NCI-H82 treated with DMSO at 0.1 percent for 48 hours (cell line): ENCODE measurements around the gene RNF130.

ENCODE experiments used
- DNase-seq: peaks from one replicate; lab custom pipeline; 2025; ENCODE audit not compliant: unreplicated experiment; lab: John Stamatoyannopoulos, UW

Gene RNF130

GRCh38 chr5:179920175-179920574 lies 151.4 kb downstream of the RNF130 start:
- DNase-seq, result no peak

GRCh38 chr5:179919487-179920060 lies 152.0 kb downstream of the RNF130 start:
- no peak for DNase-seq

DNA sequence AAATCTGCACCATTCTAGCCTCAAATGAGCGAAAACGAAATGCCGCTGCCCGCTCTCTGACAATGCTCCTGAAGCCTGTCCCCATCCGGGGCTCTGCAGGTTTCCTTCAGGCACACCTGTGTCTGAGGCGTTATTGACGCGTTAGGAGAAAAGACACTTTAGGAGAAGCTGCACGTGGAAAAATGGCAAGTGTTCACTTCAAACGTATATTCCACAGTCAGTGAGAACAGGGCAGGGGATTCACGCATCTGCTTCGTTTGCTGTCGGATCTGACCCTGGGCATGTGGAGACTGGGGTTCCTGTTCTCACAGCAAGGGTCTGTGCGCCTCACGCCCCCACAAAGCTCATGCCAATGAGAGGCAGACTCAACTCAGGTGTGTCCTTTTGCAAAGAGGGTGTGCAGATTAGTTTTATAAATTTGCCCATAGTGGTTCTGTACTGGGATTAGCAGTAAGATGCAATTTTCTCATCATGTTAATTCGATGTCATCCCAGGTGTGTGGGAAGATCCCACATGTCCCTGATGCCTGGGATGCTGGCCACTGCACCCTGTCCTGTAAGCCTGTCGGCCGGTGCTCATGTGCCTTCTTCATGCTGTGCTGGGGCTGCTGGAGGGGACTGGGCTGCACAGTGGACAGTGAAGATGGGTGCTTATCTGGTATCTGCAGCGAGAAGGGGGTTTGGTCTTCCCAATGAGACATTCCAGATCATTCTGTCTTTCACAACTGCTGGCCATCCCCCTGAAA lies 152.6 kb downstream of the RNF130 start:
- DNase-seq, result no peak

DNA sequence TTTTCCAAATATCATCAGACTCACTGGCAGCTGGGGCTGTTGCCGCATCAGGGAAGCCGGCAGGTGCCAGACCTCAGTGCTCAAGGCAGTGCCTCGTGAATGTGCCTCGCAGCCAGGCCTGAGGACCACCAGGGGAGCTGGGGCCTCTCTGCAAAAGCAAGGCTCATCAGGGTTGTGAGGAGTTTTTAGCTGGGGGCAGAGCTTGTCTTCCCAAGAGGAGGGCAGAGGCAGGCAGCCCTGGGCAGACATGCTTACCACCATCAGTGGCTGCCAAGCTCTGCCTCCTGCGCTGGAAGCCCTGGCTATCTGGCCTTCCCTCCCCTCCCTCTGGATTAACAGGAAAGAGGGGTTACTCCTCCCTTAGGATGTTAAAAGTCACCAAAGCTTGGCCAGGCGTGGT lies 155.0 kb downstream of the RNF130 start:
- DNase-seq, result no peak

DNA sequence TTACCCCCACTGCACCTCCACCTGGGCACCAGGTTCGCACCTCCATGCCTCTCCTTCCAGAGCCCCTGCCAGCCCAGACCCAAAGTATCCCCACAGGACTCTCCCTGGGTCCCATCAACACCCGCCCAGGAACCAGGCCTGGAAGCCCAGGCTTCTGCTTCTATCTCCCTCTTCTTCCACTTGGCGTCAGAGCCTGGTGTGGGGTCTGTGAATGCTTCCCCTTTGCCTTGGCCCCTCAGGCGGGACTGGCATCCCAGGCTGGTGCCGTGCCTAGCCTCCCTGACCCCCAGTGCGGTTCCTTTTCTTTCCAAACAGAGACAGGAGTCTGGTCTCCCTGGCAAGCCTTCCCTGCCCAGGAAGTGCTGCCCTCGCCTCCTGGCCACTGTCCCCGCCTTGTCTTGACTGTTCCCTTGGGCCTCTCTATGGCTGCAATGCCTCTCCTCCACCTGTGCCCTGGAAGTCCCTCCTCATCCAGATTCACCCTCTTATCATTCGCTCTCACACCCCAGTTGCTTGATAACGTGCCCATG lies 156.1 kb downstream of the RNF130 start:
- DNase-seq, result no peak

DNA sequence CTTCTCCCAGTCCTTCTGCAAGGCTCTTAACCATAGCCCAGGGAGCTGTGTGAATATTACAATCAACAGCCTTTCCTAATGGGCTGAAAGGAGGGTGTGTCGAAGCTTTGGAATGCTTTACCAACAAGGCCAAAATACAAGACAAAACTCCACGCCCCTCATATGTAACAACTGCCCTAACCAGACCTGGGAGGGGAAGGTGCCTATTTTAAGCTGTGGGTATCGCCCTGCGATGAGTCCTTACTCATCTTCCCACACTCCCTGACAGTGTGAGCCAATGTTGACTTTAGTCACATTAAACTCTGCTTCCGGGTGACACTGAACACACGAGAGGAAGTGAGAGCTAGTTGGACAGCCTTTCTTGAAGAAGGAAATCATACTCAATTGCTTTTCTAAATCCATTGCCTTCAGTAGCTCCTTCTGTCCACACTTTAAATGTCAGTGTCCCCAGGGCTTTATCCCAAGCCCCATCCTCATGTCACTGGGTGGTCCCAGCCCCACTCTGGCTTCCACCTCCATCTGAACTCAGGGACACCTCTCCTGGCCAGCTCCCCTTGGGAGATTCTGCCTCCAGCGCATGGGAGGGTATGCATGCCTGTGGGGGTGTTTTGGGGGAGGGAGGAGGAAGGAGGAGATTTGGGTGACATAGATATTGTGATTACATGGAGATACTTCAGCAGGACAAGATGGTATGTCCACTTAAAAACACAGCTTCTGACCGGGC lies 157.4 kb downstream of the RNF130 start:
- DNase-seq, result no peak

- no peak for DNase-seq
Measured at GRCh38 chr5:179913461-179913860, 158.1 kb downstream of the RNF130 start.

DNA sequence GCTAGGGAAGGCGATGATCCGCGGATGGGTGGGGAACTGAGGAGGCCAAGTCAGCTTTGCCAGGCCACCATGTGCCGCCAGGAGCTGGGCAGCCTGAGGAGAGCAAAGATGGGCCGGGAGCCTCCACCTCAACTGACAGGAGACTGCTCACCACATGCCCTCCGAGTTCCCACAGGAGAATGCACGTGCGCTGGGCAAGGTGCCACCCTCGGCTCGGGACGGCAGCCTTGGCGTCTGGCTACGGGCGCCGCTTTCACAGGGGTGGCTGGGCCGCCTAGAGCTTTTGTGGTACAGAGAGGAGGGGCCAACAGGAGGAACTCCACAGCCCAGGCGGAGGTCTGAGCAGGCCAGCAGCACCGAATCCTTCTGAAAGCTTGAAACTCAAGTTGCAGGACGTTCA lies 158.6 kb downstream of the RNF130 start:
- DNase-seq, result no peak

GRCh38 chr5:179912386-179912785 lies 159.2 kb downstream of the RNF130 start:
- DNase-seq, result no peak

GRCh38 chr5:179909224-179909623 lies 162.3 kb downstream of the RNF130 start:
- no peak for DNase-seq

DNA sequence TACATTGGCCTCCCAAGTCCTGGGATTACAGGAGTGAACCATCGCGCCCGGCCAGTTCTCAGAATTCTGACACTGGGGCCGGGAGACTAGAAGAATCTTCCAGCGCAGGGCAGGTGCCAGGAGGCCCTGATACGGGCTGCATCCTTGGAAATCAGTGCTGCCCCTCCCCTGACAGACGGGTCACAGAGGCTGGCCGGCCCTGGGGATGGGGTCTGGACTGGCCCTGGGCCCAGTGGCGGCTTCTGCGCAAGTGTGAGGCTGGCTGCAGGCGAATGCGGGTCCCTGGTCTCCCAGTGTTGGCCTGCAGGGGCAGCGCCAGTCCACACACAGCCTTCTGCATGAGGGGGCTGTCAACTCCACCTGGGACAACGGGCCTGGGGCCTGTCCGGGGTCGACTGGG lies 163.0 kb downstream of the RNF130 start:
- no peak for DNase-seq

DNA sequence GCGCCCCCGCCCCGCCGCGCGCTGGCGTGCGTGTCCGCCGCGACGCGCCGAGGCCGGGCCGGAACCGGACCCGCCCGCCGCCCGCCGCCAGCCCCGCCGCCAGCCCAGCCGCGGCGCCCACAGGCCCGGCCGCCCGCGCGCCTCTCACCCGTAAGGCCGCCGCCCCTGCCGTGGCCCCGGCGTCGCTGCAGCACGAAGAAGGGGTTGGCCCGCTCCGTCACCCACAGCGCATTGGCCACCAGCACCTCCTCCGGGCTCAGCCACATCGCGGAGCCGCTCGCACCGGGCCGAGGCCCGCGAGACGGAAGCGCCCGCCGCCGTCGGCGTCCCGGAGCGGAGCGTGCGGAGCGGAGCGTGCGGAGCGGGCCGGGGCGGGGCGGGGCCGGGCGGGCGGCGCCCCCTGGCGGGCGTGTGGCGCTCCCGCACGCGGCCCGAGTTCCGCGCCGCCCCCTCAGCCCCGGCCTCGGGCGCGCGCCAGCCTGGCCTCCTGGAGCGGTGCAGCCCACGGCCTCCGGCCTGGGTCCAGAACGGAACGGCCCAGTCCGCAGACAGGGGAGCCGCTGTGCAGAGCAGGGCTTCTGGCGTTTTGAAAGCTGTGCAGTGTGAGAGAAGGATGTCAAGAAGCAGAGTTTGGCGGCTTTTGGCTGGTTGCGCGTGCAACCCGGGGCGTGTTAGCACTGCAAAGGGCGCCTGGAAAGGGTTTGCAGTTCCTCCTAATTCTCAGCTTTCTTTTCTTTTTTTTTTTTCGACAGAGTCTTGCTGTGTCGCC lies 163.8 kb downstream of the RNF130 start, which contains the start of gene TBC1D9B:
TSS of gene TBC1D9B (minus strand) at position 342 of the 769 bp plus-strand sequence. CDS start at position 266, 76 bp downstream.
- peak; percentile 5 for DNase-seq

DNA sequence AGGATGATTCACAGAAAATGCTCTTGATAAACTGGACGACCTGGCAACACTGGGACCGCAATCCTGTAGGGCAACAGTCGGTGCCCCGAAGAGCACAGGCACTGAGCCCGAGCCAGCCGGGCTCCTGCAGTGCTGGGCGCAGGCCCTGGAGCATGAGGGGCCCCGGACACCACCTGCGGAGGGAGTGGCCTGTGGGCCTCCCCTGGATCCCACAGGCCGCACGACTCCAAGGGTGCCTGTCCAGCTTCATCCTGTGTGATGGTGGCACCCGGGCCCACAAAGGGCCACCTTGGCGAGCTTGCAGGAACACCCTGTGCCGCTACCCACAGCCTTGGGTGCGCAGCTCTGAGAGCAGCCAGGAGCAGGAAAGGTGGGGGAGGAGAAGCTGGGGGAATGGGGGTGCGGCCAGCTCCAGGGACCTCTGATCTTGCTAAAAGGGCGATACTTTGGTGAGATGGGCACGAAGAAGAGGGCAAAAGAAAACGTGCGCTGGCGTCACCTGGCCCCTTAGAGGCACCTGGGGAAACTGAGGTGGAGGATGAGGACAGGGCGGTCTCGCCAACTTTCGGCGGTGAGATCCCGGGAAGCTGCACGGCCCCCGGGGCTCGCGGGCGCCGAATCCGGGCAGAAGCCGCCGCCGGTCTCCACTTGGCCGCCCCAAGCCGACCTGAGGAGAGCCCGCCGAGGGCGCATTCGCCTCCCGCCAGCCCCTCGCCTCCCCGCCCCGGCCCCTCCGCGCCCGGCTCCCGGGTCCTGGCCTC lies 164.6 kb downstream of the RNF130 start:
- DNase-seq, result no peak

GRCh38 chr5:179906294-179906794 lies 165.2 kb downstream of the RNF130 start:
- no peak for DNase-seq

- DNase-seq, result no peak
Measured at GRCh38 chr5:179905161-179905560, 166.4 kb downstream of the RNF130 start.
